Neuronal stem cell (in vitro differentiated cells): ENCODE results near the gene ZNF354C.

ENCODE experiments used
- DNase-seq: peaks from one replicate; pipeline ENCODE4 v3.0.0-alpha.2; 2013; ENCODE audit warnings: low spot score
- H2AFZ ChIP-seq: one replicate; pipeline ENCODE4 v1.6.1; 2013; ENCODE audit warnings: mild to moderate bottlenecking, low read length, inconsistent platforms
- H2AK5ac ChIP-seq: 2 replicates; pipeline ENCODE4 v1.6.1; 2013; ENCODE audit warnings: low read depth, mild to moderate bottlenecking, inconsistent platforms, low read length, moderate library complexity, mixed read lengths
- H2BK120ac ChIP-seq: 2 replicates; pipeline ENCODE4 v1.6.1; 2013; ENCODE audit warnings: low read depth, mild to moderate bottlenecking, inconsistent platforms, low read length, moderate library complexity, mixed read lengths
- H2BK12ac ChIP-seq: one replicate; pipeline ENCODE4 v1.6.1; 2013; ENCODE audit warnings: low read length, inconsistent platforms
- H2BK15ac ChIP-seq: 2 replicates; pipeline ENCODE4 v1.6.1; 2013; ENCODE audit warnings: mild to moderate bottlenecking, low read length, inconsistent platforms, mixed read lengths
- H2BK5ac ChIP-seq: one replicate; pipeline ENCODE4 v1.6.1; 2013; ENCODE audit warnings: inconsistent platforms, mild to moderate bottlenecking, low read length, moderate library complexity
- H3K14ac ChIP-seq: one replicate; pipeline ENCODE4 v1.6.1; 2013; ENCODE audit warnings: low read length, inconsistent platforms
- H3K18ac ChIP-seq: 2 replicates; pipeline ENCODE4 v1.6.1; 2013; ENCODE audit warnings: low read length, inconsistent platforms
- H3K23ac ChIP-seq: 2 replicates; pipeline ENCODE4 v1.6.1; 2013; ENCODE audit warnings: low read depth, mild to moderate bottlenecking, mixed read lengths, low read length, inconsistent platforms; ENCODE audit not compliant: poor library complexity
- H3K27ac ChIP-seq: replicated peaks from 3 replicates; pipeline ENCODE4 v1.5.1; 2013; ENCODE audit warnings: low read length, inconsistent platforms
- H3K27me3 ChIP-seq, 3 experiments: 2 replicates each; pipeline ENCODE4 v1.6.1; 2013; ENCODE audit warnings: low read length in 3 of 3, mild to moderate bottlenecking in 2 of 3, inconsistent platforms in 1 of 3, low read depth in 1 of 3, mixed read lengths in 1 of 3, moderate library complexity in 1 of 3; ENCODE audit not compliant: control insufficient read depth in 3 of 3, insufficient read depth in 3 of 3
- H3K36me3 ChIP-seq, 2 donors: replicated peaks in 1 of 2; 2 replicates each; pipeline ENCODE4 v1.6.1; 2013; ENCODE audit warnings: low read length in 2 of 2; ENCODE audit not compliant: control insufficient read depth in 2 of 2, insufficient read depth in 2 of 2
- H3K4ac ChIP-seq: 2 replicates; pipeline ENCODE4 v1.6.1; 2013; ENCODE audit warnings: inconsistent platforms, mild to moderate bottlenecking, low read length, moderate library complexity
- H3K4me1 ChIP-seq, 2 donors: 1 replicate in 1 of 2; 2 replicates in 1 of 2; pipeline ENCODE4 v1.6.1; 2013; ENCODE audit warnings: low read length in 2 of 2, low read depth in 1 of 2; ENCODE audit not compliant: control insufficient read depth in 2 of 2, insufficient read depth in 1 of 2
- H3K4me2 ChIP-seq: one replicate; pipeline ENCODE4 v1.6.1; 2013; ENCODE audit warnings: mild to moderate bottlenecking, low read length, inconsistent platforms; ENCODE audit not compliant: insufficient read depth, poor library complexity, severe bottlenecking
- H3K4me3 ChIP-seq, 2 donors: 2 replicates each; pipeline ENCODE4 v1.5.1; 2013; ENCODE audit warnings: low read length in 2 of 2, mild to moderate bottlenecking in 2 of 2, inconsistent platforms in 1 of 2, moderate library complexity in 1 of 2
- H3K79me1 ChIP-seq: one replicate; pipeline ENCODE4 v1.6.1; 2013; ENCODE audit warnings: low read depth, mild to moderate bottlenecking, inconsistent platforms, low read length, moderate library complexity
- H3K9ac ChIP-seq: one replicate; pipeline ENCODE4 v1.6.1; 2013; ENCODE audit warnings: mild to moderate bottlenecking, low read depth, low read length, inconsistent platforms; ENCODE audit not compliant: poor library complexity
- H3K9me3 ChIP-seq, 2 donors: replicated peaks in 1 of 2; 2 replicates each; pipeline versions ENCODE3 to v1.6.1; 2013; ENCODE audit warnings: low read length in 2 of 2, mild to moderate bottlenecking in 2 of 2, inconsistent platforms in 1 of 2, low read depth in 1 of 2, mixed read lengths in 1 of 2, moderate library complexity in 1 of 2; ENCODE audit not compliant: control insufficient read depth in 2 of 2, insufficient read depth in 1 of 2
- H4K8ac ChIP-seq: one replicate; pipeline ENCODE4 v1.6.1; 2013; ENCODE audit warnings: low read depth, mild to moderate bottlenecking, inconsistent platforms, low read length, moderate library complexity
- H4K91ac ChIP-seq: one replicate; pipeline ENCODE4 v1.6.1; 2013; ENCODE audit warnings: low read length, low read depth, mild to moderate bottlenecking, inconsistent platforms; ENCODE audit not compliant: poor library complexity
- WGBS, 2 donors: extraction: QIAGEN DNeasy Blood & Tissue Kit; methylation state at CpG; one replicate each; pipeline ENCODE4 v1.1.7; 2013; ENCODE audit warnings: missing lambda C conversion rate in 2 of 2, mixed read lengths in 1 of 2; ENCODE audit not compliant: insufficient read length in 2 of 2, insufficient replicate concordance in 1 of 2; ENCODE audit errors: extremely low coverage in 2 of 2; 5-methylcytosine and 5-hydroxymethylcytosine counted together

The ZNF354C gene

DNA sequence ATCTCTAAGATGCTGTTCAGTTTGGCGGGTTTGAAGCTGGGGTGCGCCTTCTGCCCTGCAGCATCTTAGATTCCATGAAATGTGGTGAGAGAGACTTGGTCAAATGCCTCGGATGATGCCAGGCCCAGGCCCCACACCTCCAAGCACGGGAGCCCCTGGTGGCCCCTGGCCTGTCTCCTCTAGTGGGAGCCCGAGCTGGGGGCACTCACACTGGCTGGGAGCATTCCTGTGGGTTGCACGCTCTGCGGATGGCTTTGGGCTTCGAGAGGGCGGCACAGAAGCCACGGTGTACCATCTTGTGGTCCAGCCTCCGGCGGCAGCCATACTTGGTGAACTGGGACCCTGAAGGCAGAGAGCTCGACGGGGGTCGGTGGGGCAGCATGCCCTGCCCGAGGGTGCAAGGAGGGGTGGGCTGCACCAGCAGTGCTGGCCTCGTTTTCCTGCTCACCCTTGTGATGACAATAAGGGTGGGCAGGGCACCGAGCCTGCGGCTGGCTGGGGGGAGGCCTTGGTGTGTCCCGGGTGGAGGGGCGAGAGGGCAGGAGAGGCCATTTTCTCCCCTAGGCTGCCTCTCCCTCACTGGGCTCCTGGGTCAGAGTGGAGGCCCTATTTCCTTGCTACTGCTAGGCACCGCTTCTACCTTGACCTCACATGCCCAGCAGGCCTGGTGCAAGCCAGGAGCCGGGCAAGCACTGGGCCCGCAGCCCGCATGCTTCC is 65.8 kb downstream of the ZNF354C start:
- no peak overlapping the region for H2AK5ac ChIP-seq

DNA sequence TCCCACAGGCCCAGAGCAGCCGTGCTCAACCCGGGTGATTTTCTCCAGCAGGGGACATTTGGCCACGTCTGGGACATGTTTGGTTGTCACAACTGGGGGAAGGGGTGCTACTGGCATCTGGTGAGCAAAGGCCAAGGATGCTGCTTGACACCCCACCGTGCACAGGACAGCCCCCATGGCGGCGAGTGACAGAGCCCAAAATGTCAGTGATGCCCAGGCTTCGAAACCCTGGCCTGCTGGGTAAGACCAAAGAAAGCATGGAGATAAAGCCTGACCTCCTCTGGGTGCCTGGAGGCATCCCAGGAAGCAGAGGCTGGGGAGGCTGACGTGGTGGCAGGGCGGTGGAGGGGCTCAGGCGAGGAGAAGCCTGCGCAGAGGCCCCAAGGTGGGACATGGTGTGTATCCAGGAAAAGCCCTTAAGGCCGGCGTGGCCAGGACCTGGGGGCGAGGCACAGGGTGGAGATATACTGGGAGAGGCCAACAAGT is 66.4 kb downstream of the ZNF354C start:
- H3K4me3 ChIP-seq, result no peak overlapping the region
- no peak overlapping the region for H3K4me2 ChIP-seq
- H3K27me3 ChIP-seq, result no peaks in the 10 kb centered on the region
- H3K23ac ChIP-seq, result peak overlapping the region; percentile 71
- peaks cover 0 to 33% of the 10 kb centered on the region in 2 donors for H3K9me3 ChIP-seq
- no peak overlapping the region for H4K8ac ChIP-seq
- H2BK15ac ChIP-seq, result no peak overlapping the region
- no peak overlapping the region for H2BK120ac ChIP-seq
- peak overlapping the region; percentile 51 for H2AK5ac ChIP-seq
- H2AFZ ChIP-seq, result no peak overlapping the region
- H3K79me1 ChIP-seq, result no peaks in the 10 kb centered on the region
- H2BK5ac ChIP-seq, result peak overlapping the region; percentile 39
- WGBS, 2 donors, result no CpG with 5 or more reads among the region's 14 CpGs
- DNase-seq, result no peak
- H3K18ac ChIP-seq, result no peak overlapping the region
- no peak overlapping the region for H2BK12ac ChIP-seq
- H3K27ac ChIP-seq, result no peak overlapping the region
- no peaks in the 10 kb centered on the region for H3K36me3 ChIP-seq
- no peak overlapping the region for H4K91ac ChIP-seq
- H3K4me1 ChIP-seq, result no peaks in the 10 kb centered on the region
- H3K9ac ChIP-seq, result no peak overlapping the region
- H3K14ac ChIP-seq, result peak overlapping the region; percentile 2
- no peak overlapping the region for H3K4ac ChIP-seq

More for the DNA sequence above, 65.8 kb downstream of the ZNF354C start:
- no peak overlapping the region for H2BK120ac ChIP-seq
- peak overlapping the region; percentile 39 for H2BK5ac ChIP-seq
- no peak overlapping the region for H4K91ac ChIP-seq
- no peak overlapping the region for H3K9ac ChIP-seq
- no peak overlapping the region for H2BK12ac ChIP-seq
- H3K4me2 ChIP-seq, result no peak overlapping the region
- H3K27ac ChIP-seq, result no peak overlapping the region
- no peak for DNase-seq
- H3K27me3 ChIP-seq, result no peaks in the 10 kb centered on the region
- H3K79me1 ChIP-seq, result no peaks in the 10 kb centered on the region
- no CpG with 5 or more reads among the region's 25 CpGs for WGBS, 2 donors
- H3K4me1 ChIP-seq, result no peaks in the 10 kb centered on the region
- H2BK15ac ChIP-seq, result no peak overlapping the region
- peak overlapping the region; percentile 71 for H3K23ac ChIP-seq
- no peak overlapping the region for H3K4me3 ChIP-seq
- no peak overlapping the region for H3K4ac ChIP-seq
- H3K14ac ChIP-seq, result peak overlapping the region; percentile 56
- H4K8ac ChIP-seq, result no peak overlapping the region
- H3K9me3 ChIP-seq, result peaks cover 0 to 34% of the 10 kb centered on the region in 2 donors
- no peak overlapping the region for H2AFZ ChIP-seq
- H3K18ac ChIP-seq, result no peak overlapping the region
- H3K36me3 ChIP-seq, result no peaks in the 10 kb centered on the region

DNA sequence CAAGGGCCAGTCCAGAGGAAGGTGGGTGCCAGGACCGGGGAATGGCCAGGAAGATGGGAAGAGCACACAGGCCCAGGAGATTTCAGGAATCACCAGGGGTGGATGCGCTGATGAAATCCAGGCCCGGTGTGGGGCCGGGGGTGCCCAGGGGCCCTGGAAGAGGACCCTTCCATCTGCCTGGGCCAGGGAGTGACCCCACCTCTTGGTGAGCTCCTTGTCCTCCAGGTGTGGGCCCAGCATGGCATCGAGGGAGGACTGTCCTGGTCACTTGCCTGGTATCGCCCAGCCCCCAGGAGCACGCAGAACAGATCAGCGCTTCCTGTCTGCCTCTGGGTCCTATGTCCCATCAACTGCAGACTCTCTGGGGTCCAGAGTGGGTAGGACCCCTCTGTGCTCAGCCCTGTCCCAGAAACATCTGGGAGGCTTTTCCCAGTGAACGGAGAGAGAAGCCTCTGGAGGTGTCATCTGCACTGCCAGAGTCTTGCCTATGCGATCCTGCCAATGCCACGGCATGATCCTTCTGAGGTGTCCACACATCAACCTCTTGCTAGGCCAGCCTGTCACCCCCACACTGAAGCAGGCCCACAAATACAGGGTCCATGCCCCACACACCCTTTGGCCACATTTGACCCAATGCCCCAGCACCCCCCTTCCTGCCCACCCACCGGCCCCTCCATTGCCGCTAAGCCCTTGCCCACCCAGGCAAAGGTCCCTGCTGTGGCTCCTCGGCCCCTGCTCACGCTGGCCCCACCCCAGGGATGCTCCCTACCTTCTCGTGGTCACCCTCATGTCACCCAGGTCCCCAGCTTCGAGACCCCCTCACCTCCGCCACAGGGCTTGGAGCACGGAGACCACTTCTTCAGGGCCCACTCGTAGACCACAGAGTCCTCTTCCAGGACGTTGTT is 67.2 kb downstream of the ZNF354C start:
- H2BK120ac ChIP-seq, result no peak overlapping the region
- peak overlapping the region; percentile 56 for H3K18ac ChIP-seq
- H3K4me1 ChIP-seq, result no peaks in the 10 kb centered on the region
- H2BK12ac ChIP-seq, result no peak overlapping the region
- peaks cover 0 to 25% of the 10 kb centered on the region in 2 donors for H3K9me3 ChIP-seq
- H2AFZ ChIP-seq, result no peak overlapping the region
- H3K4ac ChIP-seq, result no peak overlapping the region
- peak overlapping the region in 1 of 2 donors; percentile 58 for H3K4me3 ChIP-seq
- no peak overlapping the region for H2BK15ac ChIP-seq
- H2BK5ac ChIP-seq, result no peak overlapping the region
- H3K9ac ChIP-seq, result no peak overlapping the region
- H4K8ac ChIP-seq, result no peak overlapping the region
- no peak overlapping the region for H3K23ac ChIP-seq
- H3K27me3 ChIP-seq, result no peaks in the 10 kb centered on the region
- no peak overlapping the region for H3K14ac ChIP-seq
- H3K36me3 ChIP-seq, result no peaks in the 10 kb centered on the region
- no peak overlapping the region for H2AK5ac ChIP-seq
- DNase-seq, result no peak
- no peak overlapping the region for H4K91ac ChIP-seq
- H3K79me1 ChIP-seq, result no peaks in the 10 kb centered on the region
- H3K27ac ChIP-seq, result no peak overlapping the region
- no CpG with 5 or more reads among the region's 21 CpGs for WGBS, 2 donors
- no peak overlapping the region for H3K4me2 ChIP-seq

DNA sequence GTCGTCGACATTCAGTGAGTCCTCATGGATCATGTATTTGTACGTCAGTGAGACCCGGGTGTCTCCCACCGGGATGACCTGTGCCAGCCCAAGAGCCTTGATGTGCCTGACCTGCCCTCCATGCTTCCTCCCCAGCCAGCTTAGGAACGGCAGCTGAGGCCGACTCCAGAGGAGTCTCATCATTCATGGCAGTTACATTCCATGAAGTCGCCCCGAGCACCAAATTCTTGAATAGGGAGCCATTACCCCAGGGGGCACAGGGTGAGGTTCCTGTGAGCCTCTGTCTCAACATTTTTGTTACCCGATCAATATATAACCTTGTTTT is 67.8 kb downstream of the ZNF354C start:
- peaks cover 0 to 22% of the 10 kb centered on the region in 2 donors for H3K9me3 ChIP-seq
- H2AK5ac ChIP-seq, result no peak overlapping the region
- no peak overlapping the region for H3K27ac ChIP-seq
- no peak overlapping the region for H2AFZ ChIP-seq
- no peak overlapping the region for H4K91ac ChIP-seq
- H2BK5ac ChIP-seq, result no peak overlapping the region
- WGBS, 2 donors, result no CpG with 5 or more reads among the region's 10 CpGs
- H3K4me1 ChIP-seq, result no peaks in the 10 kb centered on the region
- H4K8ac ChIP-seq, result no peak overlapping the region
- H2BK120ac ChIP-seq, result no peak overlapping the region
- no peak overlapping the region for H3K9ac ChIP-seq
- H3K23ac ChIP-seq, result no peak overlapping the region
- no peaks in the 10 kb centered on the region for H3K79me1 ChIP-seq
- H3K36me3 ChIP-seq, result no peaks in the 10 kb centered on the region
- no peak overlapping the region for H2BK15ac ChIP-seq
- H3K14ac ChIP-seq, result no peak overlapping the region
- no peak for DNase-seq
- H3K27me3 ChIP-seq, result no peaks in the 10 kb centered on the region
- H3K18ac ChIP-seq, result peak overlapping the region; percentile 54
- H2BK12ac ChIP-seq, result no peak overlapping the region
- no peak overlapping the region for H3K4me2 ChIP-seq
- H3K4ac ChIP-seq, result no peak overlapping the region
- peak overlapping the region in 1 of 2 donors; percentile 58 for H3K4me3 ChIP-seq
